Endothelial cell of umbilical vein (primary cell): ENCODE measurements around the gene GCNT1.

ENCODE experiments used
- EZH2 ChIP-seq: IDR thresholded peaks from 2 replicates; pipeline ENCODE4 v1.6.1; 2012; ENCODE audit warnings: borderline replicate concordance, low read depth, mild to moderate bottlenecking, moderate library complexity, low read length, inconsistent platforms; ENCODE audit not compliant: severe bottlenecking
- GATA2 ChIP-seq: IDR thresholded peaks from 2 replicates; pipeline ENCODE4 v1.7.0; 2011; ENCODE audit warnings: low read depth, mild to moderate bottlenecking, moderate library complexity, mixed read lengths, low read length; ENCODE audit not compliant: insufficient read length, insufficient read depth
- JUN ChIP-seq: IDR thresholded peaks from 2 replicates; pipeline ENCODE4 v1.6.1; 2011; ENCODE audit warnings: borderline replicate concordance, low read depth; ENCODE audit not compliant: insufficient read length, insufficient read depth
- MYC ChIP-seq: IDR thresholded peaks from one replicate; pipeline ENCODE4 v1.6.1; 2011; ENCODE audit warnings: mild to moderate bottlenecking, low read depth, low read length
- POLR2A ChIP-seq: IDR thresholded peaks from 2 replicates; pipeline ENCODE4 v1.6.1; 2012; ENCODE audit warnings: low read depth, mild to moderate bottlenecking, control low read depth, low read length
- POLR2AphosphoS5 ChIP-seq: IDR thresholded peaks from 2 replicates; pipeline ENCODE4 v1.6.1; 2012; ENCODE audit warnings: low read depth, mild to moderate bottlenecking, control low read depth, low read length, moderate library complexity; ENCODE audit not compliant: insufficient read depth
- TF ChIP-seq, protein P1 (sequence below), 2 donors: IDR thresholded peaks; 1 replicate in 1 of 2; 2 replicates in 1 of 2; pipeline ENCODE4 v1.5.1; 2011; ENCODE audit warnings: low read length in 2 of 2, mild to moderate bottlenecking in 2 of 2, moderate library complexity in 2 of 2, control low read depth in 1 of 2, inconsistent platforms in 1 of 2, low read depth in 1 of 2; ENCODE audit not compliant: insufficient read depth in 1 of 2; ENCODE audit errors: extremely low read depth in 1 of 2
- TF ChIP-seq, protein P2 (sequence below): IDR thresholded peaks from 2 replicates; pipeline ENCODE4 v1.6.1; 2011; ENCODE audit not compliant: insufficient read depth, insufficient read length

DNA sequence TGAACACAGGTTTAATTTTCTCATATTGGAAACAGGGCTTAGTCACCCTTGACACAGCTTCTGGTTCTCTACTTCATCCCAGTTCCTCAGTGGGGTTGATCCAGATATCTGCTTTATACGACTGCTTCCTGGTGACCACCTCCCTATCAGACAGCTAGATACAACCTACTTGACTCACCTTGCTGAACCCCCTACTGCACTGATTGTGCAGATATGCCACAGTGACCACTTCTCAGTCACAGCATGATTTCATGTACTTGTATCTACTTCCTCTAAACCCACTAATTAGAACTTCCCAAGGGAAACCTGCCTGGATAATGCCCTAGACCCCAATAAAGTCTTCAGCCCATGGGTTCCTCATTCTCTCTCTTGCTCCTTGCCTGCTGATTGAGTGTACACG, 46.3 kb upstream of the GCNT1 start:
- TF ChIP-seq, protein P1, sequence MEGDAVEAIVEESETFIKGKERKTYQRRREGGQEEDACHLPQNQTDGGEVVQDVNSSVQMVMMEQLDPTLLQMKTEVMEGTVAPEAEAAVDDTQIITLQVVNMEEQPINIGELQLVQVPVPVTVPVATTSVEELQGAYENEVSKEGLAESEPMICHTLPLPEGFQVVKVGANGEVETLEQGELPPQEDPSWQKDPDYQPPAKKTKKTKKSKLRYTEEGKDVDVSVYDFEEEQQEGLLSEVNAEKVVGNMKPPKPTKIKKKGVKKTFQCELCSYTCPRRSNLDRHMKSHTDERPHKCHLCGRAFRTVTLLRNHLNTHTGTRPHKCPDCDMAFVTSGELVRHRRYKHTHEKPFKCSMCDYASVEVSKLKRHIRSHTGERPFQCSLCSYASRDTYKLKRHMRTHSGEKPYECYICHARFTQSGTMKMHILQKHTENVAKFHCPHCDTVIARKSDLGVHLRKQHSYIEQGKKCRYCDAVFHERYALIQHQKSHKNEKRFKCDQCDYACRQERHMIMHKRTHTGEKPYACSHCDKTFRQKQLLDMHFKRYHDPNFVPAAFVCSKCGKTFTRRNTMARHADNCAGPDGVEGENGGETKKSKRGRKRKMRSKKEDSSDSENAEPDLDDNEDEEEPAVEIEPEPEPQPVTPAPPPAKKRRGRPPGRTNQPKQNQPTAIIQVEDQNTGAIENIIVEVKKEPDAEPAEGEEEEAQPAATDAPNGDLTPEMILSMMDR (IDR thresholded peaks at IDR 0.05; ENCODE audit: extremely low read depth in 1 of 2, insufficient read depth in 1 of 2, low read depth in 1 of 2, low read length in 2 of 2) = no peak
- TF ChIP-seq POLR2A = no peak
- no peak for TF ChIP-seq GATA2
- no peak for TF ChIP-seq JUN
- TF ChIP-seq EZH2 = no peak
- no peak for TF ChIP-seq POLR2AphosphoS5
- no peak for TF ChIP-seq MYC
- TF ChIP-seq, protein P2, sequence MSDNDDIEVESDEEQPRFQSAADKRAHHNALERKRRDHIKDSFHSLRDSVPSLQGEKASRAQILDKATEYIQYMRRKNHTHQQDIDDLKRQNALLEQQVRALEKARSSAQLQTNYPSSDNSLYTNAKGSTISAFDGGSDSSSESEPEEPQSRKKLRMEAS = no peak
